ENCODE results near the gene HHATL. TPM values are rescaled to one million over a fixed set of nuclear protein-coding genes. Genes with fewer than 3 reads are reported as not detected.

The HHATL gene
- total RNA-seq, 2 donors from 2014 or later, result 0.65 to 1.0 TPM

DNA sequence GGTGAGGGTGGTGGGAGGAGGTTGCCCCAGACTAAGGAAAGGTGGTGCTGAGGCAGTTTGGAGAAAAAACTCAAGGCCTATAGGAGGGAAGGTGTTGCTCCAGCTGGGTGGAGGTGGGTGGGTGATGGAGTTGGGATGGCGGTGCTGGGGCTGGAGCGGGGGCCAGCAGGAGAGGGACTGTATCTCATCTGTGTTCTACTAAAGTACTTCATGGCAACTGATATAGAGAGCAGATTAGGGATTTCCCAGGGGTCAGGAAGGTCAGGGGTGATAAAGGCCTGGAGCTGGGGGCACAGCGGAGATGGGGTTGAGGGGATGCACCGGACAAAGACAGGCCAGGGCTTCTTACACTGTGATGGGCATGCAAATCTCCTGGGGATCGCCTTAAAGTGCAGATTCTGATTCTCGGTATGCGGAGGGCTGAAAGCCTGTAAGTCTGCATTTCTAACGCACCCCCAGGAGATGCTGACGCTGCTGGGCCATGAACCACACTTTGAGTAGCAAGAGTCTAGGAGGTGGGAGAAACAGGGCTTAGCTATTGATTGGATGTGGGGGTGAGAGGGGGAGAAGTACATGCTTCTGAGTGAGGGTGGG is 13.1 kb downstream of the HHATL start:
- DNase-seq (ENCODE audit: low spot score), result peak; percentile 64
- intact Hi-C loops (cut with DNase I), result no loop called here

DNA sequence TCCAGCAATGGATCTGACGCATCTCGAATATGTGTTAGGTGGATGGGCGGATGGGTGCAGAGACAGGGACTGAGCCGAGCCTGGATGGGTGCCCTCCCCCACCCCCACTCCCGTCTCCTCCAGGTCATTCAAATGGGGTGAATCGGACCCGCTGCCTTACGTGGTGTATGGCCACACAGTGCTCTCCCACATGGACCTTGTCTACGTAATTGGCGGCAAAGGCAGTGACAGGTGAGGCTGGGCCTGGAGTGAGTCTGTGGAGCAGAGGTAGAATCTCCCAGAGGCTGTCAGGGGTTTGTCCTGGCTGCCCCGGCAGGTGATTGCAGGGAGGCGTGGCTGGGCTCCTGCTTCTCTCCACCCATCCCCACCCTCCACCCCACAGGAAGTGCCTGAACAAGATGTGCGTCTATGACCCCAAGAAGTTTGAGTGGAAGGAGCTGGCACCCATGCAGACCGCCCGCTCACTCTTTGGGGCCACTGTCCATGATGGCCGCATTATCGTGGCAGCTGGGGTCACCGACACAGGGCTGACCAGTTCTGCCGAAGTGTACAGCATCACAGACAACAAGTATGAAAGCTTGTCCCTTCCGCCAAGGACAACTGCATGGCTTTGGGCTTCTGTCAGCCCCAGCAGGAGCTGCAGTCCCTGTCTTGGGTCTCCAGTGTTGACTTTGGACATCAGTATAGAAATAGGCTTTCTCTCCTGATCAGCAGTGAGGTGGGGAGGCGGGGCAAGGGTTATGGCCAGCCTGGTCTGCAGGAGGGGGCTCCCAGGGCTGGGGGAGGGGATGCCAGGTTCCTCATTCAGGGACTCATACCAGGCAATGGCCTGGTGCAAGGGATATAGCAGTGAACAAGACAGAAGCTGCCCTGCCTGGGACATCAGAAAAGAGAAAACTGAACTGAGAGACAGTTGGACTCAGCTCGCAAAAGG is 13.8 kb downstream of the HHATL start:
- intact Hi-C loops (cut with DNase I), result no loop called here

DNA sequence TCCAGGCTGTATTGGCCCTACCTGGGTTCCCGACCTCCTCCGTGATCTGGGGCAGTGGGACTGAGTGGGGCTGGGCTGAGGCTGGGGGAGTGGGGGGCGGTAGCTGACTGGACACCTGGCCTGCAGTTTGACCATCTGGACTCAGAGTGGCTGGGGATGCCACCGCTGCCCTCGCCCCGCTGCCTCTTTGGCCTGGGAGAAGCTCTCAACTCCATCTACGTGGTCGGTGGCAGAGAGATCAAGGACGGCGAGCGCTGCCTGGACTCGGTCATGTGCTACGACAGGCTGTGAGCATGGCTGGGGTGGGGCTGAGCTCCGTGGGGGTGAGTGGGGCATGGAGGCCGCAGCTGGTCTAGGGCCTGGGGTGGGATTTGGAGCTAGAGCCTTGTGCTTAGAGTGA is 14.6 kb downstream of the HHATL start:
- intact Hi-C loops (cut with DNase I), result no loop called here
- peak; percentile 60 for DNase-seq (ENCODE audit: low spot score)

More for the DNA sequence above, 13.8 kb downstream of the HHATL start:
- peak; percentile 75 for DNase-seq (ENCODE audit: low spot score)

DNA sequence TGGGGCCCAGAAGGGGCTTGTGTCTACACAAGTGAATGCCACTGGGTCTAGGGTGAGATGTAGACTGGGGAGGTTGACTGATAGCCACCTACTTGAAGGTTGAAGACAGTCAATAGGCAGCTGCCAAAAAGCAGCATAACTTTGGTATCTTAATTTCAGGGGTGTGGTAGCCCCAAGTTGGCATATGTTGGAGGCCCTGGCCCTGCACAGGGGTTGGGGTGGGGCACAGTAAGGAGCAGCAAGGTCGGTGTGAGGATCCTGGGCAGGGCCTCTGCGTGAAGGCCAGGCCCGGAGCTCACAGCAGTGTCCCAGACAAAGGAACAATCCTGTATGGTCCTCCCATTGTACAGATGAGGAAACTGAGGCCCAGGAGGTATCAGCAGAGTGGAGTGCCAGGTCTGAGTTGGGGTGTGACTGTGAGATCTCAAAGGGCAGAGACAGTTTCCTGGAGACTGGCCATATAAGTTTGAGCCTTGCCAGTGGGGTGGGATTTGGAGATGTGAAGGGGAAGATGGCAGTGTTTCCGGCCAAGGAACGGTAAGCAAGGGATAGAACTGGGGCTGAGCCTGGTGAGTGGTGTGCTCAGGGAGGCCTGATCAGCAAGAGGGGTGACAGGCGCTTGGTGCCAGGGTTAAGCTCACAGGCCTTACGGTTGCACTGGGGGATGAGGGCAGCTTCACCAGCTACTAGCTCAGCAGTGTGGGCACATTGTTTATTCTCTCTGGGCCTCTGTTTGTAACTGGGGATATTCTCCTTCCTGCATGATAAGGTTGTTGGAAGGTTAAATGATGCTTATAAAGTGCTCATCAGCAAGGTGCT is 15.6 kb downstream of the HHATL start:
- DNase-seq (ENCODE audit: low spot score), result peak; percentile 57
- intact Hi-C loops (cut with DNase I), result no loop called here

DNA sequence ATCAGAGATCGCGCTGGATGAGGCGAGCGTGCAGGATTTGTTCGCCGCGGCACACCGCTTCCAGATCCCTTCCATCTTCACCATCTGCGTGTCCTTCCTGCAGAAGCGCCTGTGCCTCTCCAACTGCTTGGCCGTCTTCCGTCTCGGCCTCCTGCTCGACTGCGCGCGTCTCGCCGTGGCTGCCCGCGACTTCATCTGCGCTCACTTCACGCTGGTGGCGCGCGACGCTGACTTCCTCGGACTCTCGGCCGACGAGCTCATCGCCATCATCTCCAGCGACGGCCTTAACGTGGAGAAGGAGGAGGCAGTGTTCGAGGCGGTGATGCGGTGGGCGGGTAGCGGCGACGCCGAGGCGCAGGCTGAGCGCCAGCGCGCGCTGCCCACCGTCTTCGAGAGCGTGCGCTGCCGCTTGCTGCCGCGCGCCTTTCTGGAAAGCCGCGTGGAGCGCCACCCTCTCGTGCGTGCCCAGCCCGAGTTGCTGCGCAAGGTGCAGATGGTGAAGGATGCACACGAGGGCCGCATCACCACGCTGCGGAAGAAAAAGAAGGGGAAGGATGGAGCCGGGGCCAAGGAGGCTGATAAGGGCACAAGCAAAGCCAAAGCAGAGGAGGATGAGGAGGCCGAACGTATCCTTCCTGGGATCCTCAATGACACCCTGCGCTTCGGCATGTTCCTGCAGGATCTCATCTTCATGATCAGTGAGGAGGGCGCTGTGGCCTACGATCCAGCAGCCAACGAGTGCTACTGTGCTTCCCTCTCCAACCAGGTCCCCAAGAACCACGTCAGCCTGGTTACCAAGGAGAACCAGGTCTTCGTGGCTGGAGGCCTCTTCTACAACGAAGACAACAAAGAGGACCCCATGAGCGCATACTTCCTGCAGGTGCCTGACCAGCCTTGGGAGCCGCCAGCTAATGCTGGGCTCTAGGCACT is 16.4 kb downstream of the HHATL start:
- intact Hi-C loops (cut with DNase I), result loop anchor here in 1 of 2 donors (1.0 kb wide), 1 partner anchor 44 kb away; no protein-coding TSS in a partner anchor
- peak; percentile 81 for DNase-seq (ENCODE audit: low spot score)

DNA sequence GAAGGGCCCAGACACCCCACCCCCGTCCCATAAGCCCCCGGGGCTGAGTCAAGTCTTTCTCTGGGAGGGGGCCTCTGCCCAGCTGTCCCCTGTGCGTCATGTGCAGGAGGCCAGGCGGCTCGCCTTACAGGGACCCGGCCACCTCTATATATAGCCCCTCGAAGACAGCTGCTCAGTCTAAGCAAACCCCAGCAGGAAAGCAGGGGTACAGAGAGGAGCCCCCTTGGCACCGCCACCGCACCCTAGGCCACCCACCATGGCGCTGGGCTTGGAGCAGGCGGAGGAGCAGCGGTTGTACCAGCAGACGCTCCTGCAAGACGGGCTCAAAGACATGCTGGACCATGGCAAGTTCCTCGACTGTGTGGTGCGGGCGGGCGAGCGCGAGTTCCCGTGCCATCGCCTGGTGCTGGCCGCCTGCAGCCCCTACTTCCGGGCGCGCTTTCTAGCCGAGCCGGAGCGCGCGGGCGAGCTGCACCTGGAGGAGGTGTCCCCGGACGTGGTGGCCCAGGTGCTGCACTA is 17.2 kb downstream of the HHATL start, which contains the start of gene KLHL40:
Gene KLHL40 (plus strand): TSS at position 175 of the 519 bp plus-strand sequence. CDS start 82 bp downstream, at position 257.
- intact Hi-C loops (cut with DNase I), result loop anchor here in 1 of 2 donors (1.0 kb wide), 1 partner anchor 45 kb away; no protein-coding TSS in a partner anchor
- DNase-seq (ENCODE audit: low spot score), result peak; percentile 67

DNA sequence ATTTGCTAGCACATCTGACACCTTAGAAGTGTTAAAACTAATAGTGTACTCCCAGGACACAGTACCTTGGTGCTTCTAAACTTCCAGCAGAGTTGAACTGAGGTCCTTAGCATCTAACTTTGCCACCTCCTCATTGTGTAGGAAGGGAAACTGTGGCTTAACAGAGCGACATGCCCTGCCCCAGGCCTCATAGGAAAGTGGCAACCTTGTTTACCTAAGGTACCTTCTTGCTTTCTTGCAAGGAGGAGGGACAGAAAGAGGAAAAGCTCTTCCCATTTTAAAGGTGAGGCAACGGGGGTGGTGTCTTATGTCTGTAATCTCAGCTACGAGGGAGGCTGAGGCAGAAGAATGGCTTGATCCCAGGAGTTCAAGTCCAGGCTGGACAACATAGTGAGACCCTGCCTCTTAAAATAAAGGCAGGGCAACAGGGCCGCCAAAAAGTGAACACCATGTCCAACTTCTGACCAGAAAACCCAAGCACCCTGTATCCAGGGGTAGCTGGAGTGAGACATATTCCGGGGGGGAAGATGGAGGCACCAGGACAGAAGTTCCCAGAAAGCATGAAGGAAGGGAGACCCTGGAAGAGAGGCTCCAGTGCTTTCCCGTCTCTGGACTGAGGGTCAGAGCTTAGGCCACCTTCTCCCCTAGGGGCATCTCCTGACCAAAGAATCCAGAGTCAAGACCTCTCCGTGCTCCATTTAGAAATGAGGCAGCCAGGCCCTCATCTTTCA is 17.8 kb downstream of the HHATL start:
- DNase-seq (ENCODE audit: low spot score), result no peak
- intact Hi-C loops (cut with DNase I), result loop anchor here in 1 of 2 donors (1.0 kb wide), 1 partner anchor 46 kb away; no protein-coding TSS in a partner anchor

DNA sequence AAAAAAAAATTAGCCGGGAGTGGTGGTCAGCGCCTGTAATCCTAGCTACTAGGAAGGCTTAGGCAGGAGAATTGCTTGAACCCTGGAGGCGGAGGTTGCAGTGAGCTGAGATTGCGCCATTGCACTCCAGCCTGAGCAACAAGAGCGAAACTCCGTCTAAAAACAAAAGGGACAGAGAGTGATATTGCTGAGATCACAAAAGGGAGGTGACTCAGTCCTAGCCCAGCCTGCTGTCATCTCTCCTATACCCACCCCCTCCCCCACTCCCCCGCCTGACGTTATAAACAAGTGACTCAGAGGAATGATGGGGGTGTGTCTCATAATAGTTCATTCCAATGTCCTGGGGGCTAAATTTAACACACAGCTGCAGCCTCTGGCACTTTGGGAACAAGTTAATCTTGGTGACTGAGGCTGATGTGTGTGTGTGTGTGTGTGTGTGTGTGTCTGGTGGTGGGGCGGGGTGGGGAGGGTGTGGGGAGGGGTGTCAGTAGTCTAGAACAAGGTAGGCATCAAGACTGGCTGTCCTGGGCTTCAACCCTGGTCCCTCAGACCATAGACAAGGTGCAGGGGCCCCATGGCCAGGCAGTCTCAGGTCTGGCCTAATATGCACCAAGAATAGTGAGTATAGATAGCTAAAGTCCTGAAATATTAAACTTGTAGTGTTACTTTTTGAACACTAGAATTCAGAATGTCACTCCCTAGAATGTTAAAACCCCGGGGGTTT is 18.6 kb downstream of the HHATL start:
- intact Hi-C loops (cut with DNase I), result no loop called here

DNA sequence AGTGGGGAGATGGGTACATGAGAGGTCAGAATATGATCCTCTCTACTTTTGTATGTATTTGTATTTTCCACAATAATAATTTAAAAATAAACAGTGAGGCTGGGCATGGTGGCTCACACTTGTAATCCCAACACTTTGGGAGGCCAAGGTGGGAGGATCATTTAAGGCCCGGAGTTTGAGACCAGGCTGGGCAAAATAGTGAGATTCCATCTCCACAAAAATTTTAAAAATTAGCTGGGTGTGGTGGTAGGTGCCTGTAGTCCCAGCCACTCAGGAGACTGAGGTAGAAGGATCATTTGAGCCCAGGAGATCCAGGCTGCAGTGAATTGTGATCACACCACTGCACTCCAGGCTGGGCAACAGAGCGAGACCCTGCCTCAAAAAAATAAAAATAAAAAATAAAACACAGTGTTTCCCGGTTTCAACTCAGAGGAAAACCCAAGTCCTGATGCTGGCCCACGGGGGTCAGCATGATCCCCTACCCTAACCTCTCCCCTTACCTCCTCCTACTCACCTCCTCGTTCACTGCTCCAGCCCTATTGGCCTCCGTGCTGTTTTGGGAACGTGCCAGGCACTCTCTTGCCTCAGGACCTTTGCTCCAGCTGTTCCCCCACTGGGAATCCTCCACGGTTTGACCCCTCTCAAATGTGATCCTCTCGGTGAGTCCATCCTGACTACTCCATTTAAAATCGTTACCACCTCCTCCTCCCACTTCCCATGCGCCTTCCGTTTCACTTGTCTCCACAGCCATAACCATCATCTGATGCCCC is 20.1 kb downstream of the HHATL start:
- peak; percentile 59 for DNase-seq (ENCODE audit: low spot score)
- intact Hi-C loops (cut with DNase I), result no loop called here

More for the DNA sequence above, 18.6 kb downstream of the HHATL start:
- peak; percentile 88 for DNase-seq (ENCODE audit: low spot score)

DNA sequence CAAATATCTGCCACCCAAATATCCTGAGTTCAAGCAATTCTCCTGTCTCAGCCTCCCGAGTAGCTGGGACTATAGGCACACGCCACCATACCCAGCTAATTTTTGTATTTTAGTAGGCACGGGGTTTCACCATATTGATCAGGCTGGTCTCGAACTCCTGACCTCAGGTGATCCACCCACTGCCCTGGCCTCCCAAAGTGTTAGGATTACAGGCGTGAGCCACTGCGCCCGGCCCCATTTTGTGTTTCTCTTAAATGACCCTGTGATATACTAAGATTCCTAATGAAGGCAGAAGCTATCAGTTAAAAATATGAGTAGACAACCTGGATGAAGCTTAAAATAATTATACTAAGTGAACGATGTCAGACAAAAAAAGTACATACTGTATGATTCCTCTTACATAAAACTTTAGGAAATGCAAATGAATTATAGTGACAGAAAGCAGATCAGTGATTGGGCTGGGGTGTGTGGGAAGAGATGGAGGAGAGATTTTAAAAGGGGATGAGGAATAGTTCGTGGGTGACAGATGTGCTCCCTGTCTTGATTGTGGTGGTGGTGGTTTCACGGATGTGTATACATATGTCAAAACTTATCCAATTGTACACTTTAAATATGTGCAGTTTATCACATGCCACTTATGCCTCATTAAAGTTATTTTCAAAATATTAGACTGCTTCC is 21.1 kb downstream of the HHATL start:
- no peak for DNase-seq (ENCODE audit: low spot score)
- intact Hi-C loops (cut with DNase I), result no loop called here

DNA sequence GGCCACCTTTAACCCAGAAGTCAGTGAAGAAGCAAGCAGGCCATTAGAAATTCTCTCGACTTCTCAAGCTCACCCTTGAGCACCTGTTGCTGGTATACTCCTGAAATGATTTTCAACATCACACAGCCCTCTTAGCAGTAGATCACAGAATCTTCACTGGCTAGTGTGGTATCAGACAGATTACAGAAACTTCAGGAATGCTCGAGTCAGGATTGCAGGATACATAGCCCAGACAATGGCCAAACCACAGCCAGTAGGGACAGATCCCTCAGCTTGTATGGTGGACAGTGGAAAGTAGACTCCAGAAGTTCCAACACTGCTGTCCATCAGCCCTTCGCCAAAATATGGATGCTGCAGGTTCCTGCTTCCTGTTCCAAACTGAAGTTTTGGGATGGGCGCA is 21.8 kb downstream of the HHATL start:
- intact Hi-C loops (cut with DNase I), result no loop called here
- no peak for DNase-seq (ENCODE audit: low spot score)

DNA sequence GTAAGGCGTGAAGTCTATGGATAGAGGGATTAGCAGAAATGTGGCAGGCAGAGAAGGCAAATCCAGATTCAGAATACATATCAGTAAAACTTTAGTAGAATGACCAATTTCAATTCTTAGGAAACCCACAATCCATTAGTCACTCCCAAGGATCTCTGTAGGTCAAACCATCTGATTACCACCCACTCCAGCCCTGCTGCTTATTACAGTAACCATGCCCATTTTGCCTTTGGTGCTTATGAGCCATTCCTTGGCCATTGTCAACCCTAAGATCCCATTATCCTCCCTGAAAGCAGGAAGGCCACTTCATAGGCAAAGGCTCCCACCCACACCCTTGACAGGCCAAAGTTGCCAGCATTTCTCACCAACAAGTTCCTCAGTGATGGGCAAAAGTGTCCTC is 22.3 kb downstream of the HHATL start:
- DNase-seq (ENCODE audit: low spot score), result no peak
- intact Hi-C loops (cut with DNase I), result no loop called here

DNA sequence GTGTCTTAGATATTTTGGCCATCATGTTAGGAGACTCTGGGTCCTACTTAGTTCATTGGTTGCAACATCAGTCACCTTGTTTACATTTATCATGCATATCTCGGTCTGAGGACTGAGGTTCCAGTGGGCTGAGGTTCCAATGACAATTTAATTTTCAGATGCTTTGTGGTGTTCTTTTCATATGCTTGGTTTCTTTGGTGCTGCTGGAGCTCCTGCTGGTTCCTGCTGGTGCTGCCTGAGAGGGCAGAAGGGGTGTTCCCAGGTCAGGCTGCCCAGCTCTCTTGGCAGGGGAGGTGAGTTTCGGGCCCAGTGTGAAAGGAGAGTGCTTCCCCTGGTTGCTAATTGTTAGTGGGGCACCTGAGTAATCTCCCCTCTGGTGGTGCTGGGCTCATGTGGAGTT is 24.2 kb downstream of the HHATL start:
- DNase-seq (ENCODE audit: low spot score), result no peak
- intact Hi-C loops (cut with DNase I), result no loop called here

DNA sequence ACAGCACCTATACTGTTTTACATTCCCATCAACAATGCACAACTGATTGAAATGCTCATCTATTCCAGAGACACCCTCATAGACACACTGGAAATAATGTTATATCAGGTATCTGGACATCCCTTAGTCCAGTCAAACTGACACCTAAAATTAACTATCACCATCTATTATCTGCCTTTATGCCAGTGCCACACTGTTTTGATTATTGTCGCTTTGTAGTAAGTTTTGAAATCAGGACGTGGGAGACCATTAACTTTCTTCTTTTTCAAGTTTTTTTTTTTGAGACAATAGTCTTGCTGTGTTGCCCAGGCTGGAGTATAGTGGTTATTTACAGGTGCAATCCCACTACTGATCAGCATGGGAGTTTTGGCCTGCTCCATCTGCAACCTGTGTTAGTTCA is 26.7 kb downstream of the HHATL start:
- no peak for DNase-seq (ENCODE audit: low spot score)
- intact Hi-C loops (cut with DNase I), result no loop called here

DNA sequence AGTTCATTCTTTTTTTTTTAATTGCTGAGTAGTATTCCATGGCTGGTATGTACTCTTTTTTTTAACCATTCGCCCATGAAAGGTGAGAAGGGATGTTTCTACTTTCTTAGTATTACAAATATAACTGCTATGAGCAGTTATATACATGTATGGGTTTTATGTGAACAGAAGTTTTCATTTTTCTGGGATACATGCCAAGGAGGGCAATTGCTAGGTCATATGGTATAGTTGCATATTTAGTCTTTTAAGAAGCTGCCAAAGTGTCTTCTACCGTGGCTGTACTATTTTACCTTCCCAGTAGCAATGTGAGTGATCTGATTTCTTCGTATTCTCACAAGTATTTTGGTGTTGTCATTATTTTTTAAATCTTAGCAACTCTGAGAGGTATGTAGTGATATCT is 28.5 kb downstream of the HHATL start:
- no peak for DNase-seq (ENCODE audit: low spot score)
- intact Hi-C loops (cut with DNase I), result no loop called here

DNA sequence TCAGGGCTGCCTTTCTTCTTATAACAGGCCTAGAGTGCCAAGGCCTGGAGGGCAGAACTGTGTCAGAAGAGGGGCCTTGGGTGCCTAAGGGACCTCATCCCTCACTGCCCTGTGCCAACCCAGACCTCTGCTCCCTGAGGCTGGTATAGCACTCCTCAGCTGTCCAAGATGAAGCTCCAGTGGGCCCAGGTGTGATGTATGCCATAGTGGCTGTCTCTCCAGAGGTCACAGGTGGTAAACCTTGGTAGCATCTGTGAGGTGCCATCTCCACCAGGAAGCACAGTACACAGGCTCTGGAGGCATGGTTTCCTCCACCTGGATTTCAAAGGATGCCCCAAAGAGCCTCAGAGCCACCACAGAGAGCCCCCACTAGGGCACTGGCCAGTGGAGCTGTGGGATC is 29.5 kb downstream of the HHATL start:
- intact Hi-C loops (cut with DNase I), result no loop called here
- DNase-seq (ENCODE audit: low spot score), result peak; percentile 46
